Fibroblast of peridontal ligament (primary cell): ENCODE data around the gene HAGH.

Source experiments
- DNase-seq: peaks from one replicate; pipeline ENCODE4 v3.0.0-alpha.2; 2010; ENCODE audit errors: extremely low read depth

Gene HAGH

GRCh38 chr16:1773703-1774447 is 52.8 kb downstream of the HAGH start:
- DNase-seq = peak; percentile 33

- peak; percentile 77 for DNase-seq
These were observed 53.5 kb downstream of the HAGH start, which contains the start of gene MRPS34 for GRCh38 chr16:1772908-1773702. Gene MRPS34 (minus strand): TSS chr16:1773134. CDS start chr16:1773119, 15 bp downstream.

- DNase-seq = no peak
These were observed 54.2 kb downstream of the HAGH start, which contains the start of gene EME2 for GRCh38 chr16:1772362-1772907. Gene EME2 (plus strand): TSS chr16:1772810. CDS start chr16:1773228, 418 bp downstream.

GRCh38 chr16:1771864-1772361 is 54.7 kb downstream of the HAGH start:
- no peak for DNase-seq

- peak; percentile 57 for DNase-seq
These were observed 55.3 kb downstream of the HAGH start, which contains the start of gene NME3 for GRCh38 chr16:1771188-1771863. Gene NME3 (minus strand): TSS chr16:1771543. CDS start chr16:1771534, 9 bp downstream.

- peak; percentile 55 for DNase-seq
These were observed 56.1 kb downstream of the HAGH start for GRCh38 chr16:1770328-1771187.

GRCh38 chr16:1769402-1770300 is 57.0 kb downstream of the HAGH start:
- DNase-seq = no peak

- DNase-seq = no peak
These were observed 57.7 kb downstream of the HAGH start for GRCh38 chr16:1768767-1769401.

GRCh38 chr16:1768061-1768766 is 58.4 kb downstream of the HAGH start:
- DNase-seq = no peak

- DNase-seq = no peak
These were observed 59.3 kb downstream of the HAGH start for GRCh38 chr16:1767116-1767994.

GRCh38 chr16:1766701-1767100 is 59.9 kb downstream of the HAGH start:
- no peak for DNase-seq

GRCh38 chr16:1766231-1766630 is 60.4 kb downstream of the HAGH start:
- DNase-seq = no peak

- DNase-seq = no peak
These were observed 60.8 kb downstream of the HAGH start for GRCh38 chr16:1765826-1766225.

- no peak for DNase-seq
These were observed 61.7 kb downstream of the HAGH start for GRCh38 chr16:1764971-1765370.

GRCh38 chr16:1763521-1764511 is 62.8 kb downstream of the HAGH start:
- no peak for DNase-seq

- no peak for DNase-seq
These were observed 63.6 kb downstream of the HAGH start for GRCh38 chr16:1762879-1763520.
